Stimulated activated CD8-positive, alpha-beta memory T cell treated with anti-CD3 and anti-CD28 coated beads, Interleukin-12 subunit alpha, Interleukin-12 subunit beta, amount 100 ng/mL, for 4 hours (primary cell): ENCODE data around the gene ZBTB6.
"Not testable (repeated sequence)": the region's sequence is repeated elsewhere in the genome, so short reads cannot be mapped to it uniquely, and the experiment has no call there.

Source experiments
- DNase-seq: peaks from one replicate; pipeline ENCODE4 v3.0.0-alpha.2; 2020; ENCODE audit warnings: low read depth

The ZBTB6 gene

DNA sequence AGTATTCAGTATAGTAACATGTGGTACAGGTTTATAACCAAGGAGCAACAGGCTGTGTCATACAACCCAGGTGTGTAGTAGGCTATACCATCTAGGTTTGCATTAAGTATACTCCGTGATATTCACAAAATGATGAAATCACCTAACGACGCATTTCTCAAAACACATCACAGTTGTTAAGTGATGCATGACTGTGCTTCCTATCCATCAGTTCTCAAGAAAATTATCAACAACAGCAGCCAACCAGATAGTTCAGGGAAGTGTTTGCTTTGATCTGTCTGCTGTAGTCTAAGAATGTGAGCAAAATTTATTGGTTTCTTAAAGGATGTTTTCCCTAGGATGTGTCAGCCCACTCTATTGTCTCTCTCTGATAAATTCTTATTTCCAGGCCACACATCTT is 10.8 kb upstream of the ZBTB6 start:
- DNase-seq: no peak

GRCh38 chr9:122922713-122923112 is 9.6 kb upstream of the ZBTB6 start:
- DNase-seq: no peak

GRCh38 chr9:122918310-122918709 is 5.2 kb upstream of the ZBTB6 start:
- DNase-seq: no peak

- no peak for DNase-seq
Measured at GRCh38 chr9:122912671-122912963, 506 bp downstream of the ZBTB6 start.

GRCh38 chr9:122906122-122906521 is 7.0 kb downstream of the ZBTB6 start:
- DNase-seq: not testable (repeated sequence)

DNA sequence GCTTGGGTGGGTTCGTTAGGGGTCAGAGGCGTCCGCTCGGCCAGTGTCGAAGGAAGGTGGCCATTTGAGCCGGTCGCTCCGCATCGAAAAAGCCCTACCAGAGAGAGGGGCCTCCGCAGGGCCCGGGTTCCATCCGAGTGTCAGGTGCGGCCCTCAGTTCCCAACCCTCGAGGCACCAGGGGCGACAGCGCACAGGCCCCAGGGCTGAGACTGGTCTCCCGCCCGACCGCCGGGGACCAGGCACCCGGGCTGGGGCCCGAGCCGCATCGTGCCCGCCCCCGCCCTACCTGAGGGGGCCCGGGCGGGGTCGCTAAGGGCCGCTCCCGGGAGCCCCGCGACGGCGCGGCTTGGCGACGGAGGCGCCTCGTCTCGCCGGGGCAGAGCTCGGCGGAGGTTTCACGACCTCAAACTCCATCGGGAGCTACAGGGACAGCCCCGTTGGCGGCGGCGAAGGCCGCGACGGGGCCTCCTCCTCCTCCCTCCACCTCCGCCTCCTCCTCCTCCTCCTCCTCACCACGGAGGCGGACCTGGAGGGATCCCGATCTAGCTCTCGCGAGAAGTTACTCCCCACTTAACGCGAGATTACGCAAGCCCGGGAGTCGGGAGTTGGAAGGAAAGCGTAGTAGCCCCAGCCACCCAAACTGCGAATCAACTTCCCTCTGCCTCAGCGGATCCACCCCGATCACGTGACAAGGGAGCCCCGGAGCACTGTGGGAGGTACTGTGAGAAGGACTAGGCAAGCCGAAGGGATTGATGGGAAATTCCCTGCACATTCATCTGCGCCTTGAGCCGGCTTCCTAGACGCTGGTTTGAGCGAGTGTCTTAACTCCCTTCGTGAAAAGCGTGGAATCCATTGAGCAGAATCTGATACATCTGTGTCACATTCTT is 8.1 kb downstream of the ZBTB6 start, which contains the start of gene RC3H2:
RC3H2 (minus strand) TSS at position 537 of the 888 bp plus-strand sequence. CDS start 7,850 bp downstream, outside the sequence.
- DNase-seq: peak; percentile 91

DNA sequence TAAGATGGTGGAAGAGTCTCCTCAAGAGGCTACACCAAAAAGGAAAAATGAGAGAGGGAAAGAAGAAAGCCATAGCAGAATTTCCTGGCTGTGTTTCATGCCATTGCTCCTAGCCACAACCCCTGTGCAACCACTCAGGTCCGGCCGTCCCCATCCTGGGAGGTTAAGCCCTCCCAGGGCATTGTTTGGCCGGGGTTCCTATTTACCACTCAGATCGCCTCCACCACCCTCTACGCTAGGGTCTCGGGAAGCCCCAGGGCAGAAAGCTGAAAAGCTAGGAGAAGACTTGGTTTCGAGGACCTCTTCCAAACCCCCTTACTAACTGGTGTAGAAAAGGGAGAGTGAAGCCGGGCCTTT is 8.7 kb downstream of the ZBTB6 start:
- no peak for DNase-seq

GRCh38 chr9:122900791-122901190 is 12.3 kb downstream of the ZBTB6 start:
- DNase-seq: no peak

GRCh38 chr9:122897969-122898368 is 15.2 kb downstream of the ZBTB6 start:
- no peak for DNase-seq

GRCh38 chr9:122888480-122888879 is 24.6 kb downstream of the ZBTB6 start:
- no peak for DNase-seq

DNA sequence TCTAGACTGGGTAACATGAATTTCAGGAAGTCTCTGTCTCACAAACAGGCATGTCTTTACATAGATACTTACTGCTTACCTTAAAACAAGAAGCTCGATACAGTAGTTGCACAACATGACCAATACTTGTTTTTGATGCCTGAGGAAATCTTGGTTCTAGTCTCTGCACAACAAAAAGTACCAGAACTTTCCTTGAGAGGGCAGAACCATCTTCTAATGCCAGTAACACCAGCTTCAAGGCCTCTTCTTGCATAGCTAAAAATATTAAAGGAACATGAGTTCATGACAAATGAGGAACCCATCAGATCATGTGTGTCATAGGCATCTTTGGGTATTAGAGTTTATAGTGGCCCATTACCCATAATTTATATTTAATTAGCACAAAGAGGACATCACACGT is 30.0 kb downstream of the ZBTB6 start:
- no peak for DNase-seq

- DNase-seq: no peak
Measured at GRCh38 chr9:122879443-122879842, 33.7 kb downstream of the ZBTB6 start.

GRCh38 chr9:122875523-122875922 is 37.6 kb downstream of the ZBTB6 start:
- DNase-seq: no peak

DNA sequence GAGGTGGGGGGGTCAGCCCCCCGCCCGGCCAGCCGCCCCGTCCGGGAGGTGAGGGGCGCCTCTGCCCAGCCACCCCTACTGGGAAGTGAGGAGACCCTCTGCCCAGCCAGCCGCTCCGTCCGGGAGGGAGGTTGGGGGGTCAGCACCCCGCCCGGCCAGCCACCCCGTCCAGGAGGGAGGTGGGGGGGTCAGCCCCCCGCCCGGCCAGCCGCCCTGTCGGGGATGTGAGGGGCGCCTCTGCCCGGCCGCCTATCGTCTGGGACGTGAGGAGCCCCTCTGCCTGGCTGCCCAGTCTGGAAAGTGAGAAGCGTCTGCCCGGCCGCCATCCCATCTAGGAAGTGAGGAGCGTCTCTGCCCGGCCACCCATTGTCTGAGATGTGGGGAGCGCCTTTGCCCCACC is 45.8 kb downstream of the ZBTB6 start:
- not testable (repeated sequence) for DNase-seq

- no peak for DNase-seq
Measured at GRCh38 chr9:122866079-122866478, 47.0 kb downstream of the ZBTB6 start.

- DNase-seq: no peak
Measured at GRCh38 chr9:122865300-122865699, 47.8 kb downstream of the ZBTB6 start.

GRCh38 chr9:122863407-122863806 is 49.7 kb downstream of the ZBTB6 start:
- no peak for DNase-seq

DNA sequence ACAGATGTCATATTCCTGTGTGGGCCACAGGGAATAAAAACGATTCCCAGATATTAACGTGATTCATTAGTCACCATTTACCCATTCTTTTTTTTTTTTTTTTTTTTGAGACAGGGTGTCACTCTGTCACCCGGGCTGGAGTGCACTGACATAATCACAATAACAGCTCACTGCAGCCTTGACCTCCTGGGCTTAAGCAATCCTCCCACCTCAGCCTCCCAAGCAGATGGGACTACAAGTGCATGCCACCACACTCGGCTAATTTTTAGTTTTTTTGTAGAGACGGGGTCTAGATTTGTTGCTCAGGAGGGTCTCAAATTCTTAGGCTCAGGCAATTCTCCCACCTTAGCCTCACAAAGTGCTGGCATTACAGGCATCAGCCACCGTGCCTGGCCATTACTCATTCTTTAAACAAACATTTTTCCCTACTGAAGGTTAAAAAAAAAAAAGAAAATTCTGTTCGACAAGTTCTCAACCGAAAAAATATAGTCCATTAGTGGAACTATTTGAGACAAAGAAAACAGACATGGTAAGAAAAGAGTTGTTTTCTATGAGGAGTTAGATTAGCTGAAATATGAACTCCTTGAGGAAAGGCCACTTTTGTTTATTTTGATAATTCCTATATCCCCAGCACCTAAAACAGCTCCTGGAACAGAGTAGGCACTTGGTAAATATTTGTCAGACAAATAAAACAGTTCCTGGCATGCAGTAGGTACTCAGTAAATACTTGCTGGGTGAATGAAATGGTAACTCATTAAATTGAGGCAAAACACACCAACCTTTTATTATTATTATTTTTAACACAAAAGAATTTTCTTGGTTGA is 52.6 kb downstream of the ZBTB6 start:
- no peak for DNase-seq
